ENCODE measurements around the gene NNMT. TPM values are rescaled to one million over a fixed set of nuclear protein-coding genes. Genes with fewer than 3 reads are reported as not detected.

Gene NNMT
- total and polyA plus RNA-seq, 2 donors (not counting 3 experiments of a cell fraction or from before 2014, with no cell fraction given): 330 to 454 TPM

- intact Hi-C loops (cut with micrococcal nuclease): no loop called here
These were observed 30.0 kb downstream of the NNMT start for GRCh38 chr11:114326151-114326550.

GRCh38 chr11:114326776-114327175 lies 30.6 kb downstream of the NNMT start:
- no peak overlapping the region for H3K27ac ChIP-seq (ENCODE audit: insufficient read depth, low read depth, low read length)
- FAIRE-seq: no peak
- no TSS peak for BruUV-seq (replicated peaks)

More at GRCh38 chr11:114326151-114326550, 30.0 kb downstream of the NNMT start:
- POLR2A ChIA-PET: no interaction called here
- Histone ChIP-seq H3K4me2 (ENCODE audit: insufficient read depth, low read length) (no peak overlapping the region), H3K36me3 (ENCODE audit: control insufficient read depth in 2 of 2, extremely low read depth in 1 of 2, insufficient read depth in 2 of 2, low read length in 2 of 2) (no peaks in the 10 kb centered on the region), H3K27me3 (ENCODE audit: control insufficient read depth in 2 of 2, insufficient read depth in 2 of 2, low read length in 2 of 2) (no peaks in the 10 kb centered on the region), H3K79me2 (ENCODE audit: control insufficient read depth, insufficient read depth, low read length) (no peaks in the 10 kb centered on the region), H3K9ac (replicated peaks; ENCODE audit: extremely low read depth, insufficient read depth, low read length) (no peak overlapping the region), H3K4me1 (ENCODE audit: control insufficient read depth, extremely low read depth, insufficient read depth, low read length) (no peaks in the 10 kb centered on the region), H3K4me3 (replicated peaks in 1 of 3; ENCODE audit: insufficient read depth in 1 of 3, low read depth in 1 of 3, low read length in 3 of 3) (no peak overlapping the region), H3K9me1 (replicated peaks; ENCODE audit: control insufficient read depth, extremely low read depth, insufficient read depth, low read length) (no peaks in the 10 kb centered on the region), H3K27ac (ENCODE audit: insufficient read depth, low read depth, low read length) (no peak overlapping the region), H4K20me1 (replicated peaks; ENCODE audit: control insufficient read depth, extremely low read depth, insufficient read depth, low read length) (no peaks in the 10 kb centered on the region), H3K9me3 (replicated peaks; ENCODE audit: control insufficient read depth, insufficient read depth, low read length) (no peaks in the 10 kb centered on the region), H2AFZ (ENCODE audit: low read depth, low read length) (no peak overlapping the region)
- FAIRE-seq (peak; percentile 38), DNase-seq (ENCODE audit: low read depth, low spot score) (no peak)
- CTCF ChIA-PET: no interaction called here
- dilution Hi-C loops (cut with MboI; ENCODE audit: extremely low pct_ligation_motif_present, low sequenced_read_pairs): no loop called here
- TF ChIP-seq POLR2A (IDR thresholded peaks at IDR 0.05; ENCODE audit: low read depth, low read length): no peak
- no peak for TF ChIP-seq POLR2AphosphoS5 (IDR thresholded peaks at IDR 0.05; ENCODE audit: insufficient read depth, low read depth, low read length)
- TF ChIP-seq JUN (IDR thresholded peaks at IDR 0.05; ENCODE audit: borderline replicate concordance, insufficient read depth, insufficient read length, low read depth): no peak
- no TSS peak for BruUV-seq (replicated peaks)

More at GRCh38 chr11:114326776-114327175, 30.6 kb downstream of the NNMT start:
- Histone ChIP-seq H3K9me3 (replicated peaks; ENCODE audit: control insufficient read depth, insufficient read depth, low read length) (no peaks in the 10 kb centered on the region), H3K4me1 (ENCODE audit: control insufficient read depth, extremely low read depth, insufficient read depth, low read length) (no peaks in the 10 kb centered on the region), H3K36me3 (ENCODE audit: control insufficient read depth in 2 of 2, extremely low read depth in 1 of 2, insufficient read depth in 2 of 2, low read length in 2 of 2) (no peaks in the 10 kb centered on the region), H3K9me1 (replicated peaks; ENCODE audit: control insufficient read depth, extremely low read depth, insufficient read depth, low read length) (no peaks in the 10 kb centered on the region), H3K9ac (replicated peaks; ENCODE audit: extremely low read depth, insufficient read depth, low read length) (no peak overlapping the region), H4K20me1 (replicated peaks; ENCODE audit: control insufficient read depth, extremely low read depth, insufficient read depth, low read length) (no peaks in the 10 kb centered on the region), H3K4me2 (ENCODE audit: insufficient read depth, low read length) (no peak overlapping the region), H3K4me3 (replicated peaks in 1 of 3; ENCODE audit: insufficient read depth in 1 of 3, low read depth in 1 of 3, low read length in 3 of 3) (no peak overlapping the region), H3K79me2 (ENCODE audit: control insufficient read depth, insufficient read depth, low read length) (no peaks in the 10 kb centered on the region), H3K27me3 (ENCODE audit: control insufficient read depth in 2 of 2, insufficient read depth in 2 of 2, low read length in 2 of 2) (no peaks in the 10 kb centered on the region), H2AFZ (ENCODE audit: low read depth, low read length) (no peak overlapping the region)
- POLR2A ChIA-PET: no interaction called here
- no peak for DNase-seq (ENCODE audit: low read depth, low spot score)
- CTCF ChIA-PET: interaction anchor here (1.2 kb wide), 1 partner anchor 14 kb away, joined by 7 read pairs; no protein-coding TSS in a partner anchor
- TF ChIP-seq JUN (IDR thresholded peaks at IDR 0.05; ENCODE audit: borderline replicate concordance, insufficient read depth, insufficient read length, low read depth): no peak
- TF ChIP-seq GATA2 (IDR thresholded peaks at IDR 0.05; ENCODE audit: insufficient read depth, insufficient read length, low read depth, low read length): no peak
- TF ChIP-seq EZH2 (IDR thresholded peaks at IDR 0.05; ENCODE audit: borderline replicate concordance, low read depth, low read length, severe bottlenecking): no peak
- TF ChIP-seq MYC (IDR thresholded peaks at IDR 0.05; ENCODE audit: low read depth, low read length): no peak
- no peak for TF ChIP-seq POLR2AphosphoS5 (IDR thresholded peaks at IDR 0.05; ENCODE audit: insufficient read depth, low read depth, low read length)
- no peak for TF ChIP-seq FOS (IDR thresholded peaks at IDR 0.05; ENCODE audit: borderline replicate concordance, insufficient read depth, low read length)
- TF ChIP-seq MAX (IDR thresholded peaks at IDR 0.05; ENCODE audit: insufficient read depth, insufficient read length): no peak
- TF ChIP-seq POLR2A (IDR thresholded peaks at IDR 0.05; ENCODE audit: low read depth, low read length): no peak
- TF ChIP-seq CTCF (IDR thresholded peaks at IDR 0.05; ENCODE audit: extremely low read depth in 1 of 2, insufficient read depth in 1 of 2, low read depth in 1 of 2, low read length in 2 of 2): no peak
- intact Hi-C loops (cut with micrococcal nuclease): no loop called here
- dilution Hi-C loops (cut with MboI; ENCODE audit: extremely low pct_ligation_motif_present, low sequenced_read_pairs): no loop called here

All from endothelial cell of umbilical vein (primary cell).